ENCODE measurements around the gene OMA1.
"Not testable (repeated sequence)": the region's sequence is repeated elsewhere in the genome, so short reads cannot be mapped to it uniquely, and the experiment has no call there.

OMA1 gene

GRCh38 chr1:58531842-58532241 is 14.7 kb downstream of the OMA1 start:
- in situ Hi-C loops (cut with HindIII; ENCODE audit: low sequenced_read_pairs), result not testable (repeated sequence)

- in situ Hi-C loops (cut with HindIII; ENCODE audit: low sequenced_read_pairs), result no loop called here
Measured at GRCh38 chr1:58529284-58529683, 17.2 kb downstream of the OMA1 start.

- in situ Hi-C loops (cut with HindIII; ENCODE audit: low sequenced_read_pairs), result no loop called here
Measured at GRCh38 chr1:58528518-58528917, 18.0 kb downstream of the OMA1 start.

DNA sequence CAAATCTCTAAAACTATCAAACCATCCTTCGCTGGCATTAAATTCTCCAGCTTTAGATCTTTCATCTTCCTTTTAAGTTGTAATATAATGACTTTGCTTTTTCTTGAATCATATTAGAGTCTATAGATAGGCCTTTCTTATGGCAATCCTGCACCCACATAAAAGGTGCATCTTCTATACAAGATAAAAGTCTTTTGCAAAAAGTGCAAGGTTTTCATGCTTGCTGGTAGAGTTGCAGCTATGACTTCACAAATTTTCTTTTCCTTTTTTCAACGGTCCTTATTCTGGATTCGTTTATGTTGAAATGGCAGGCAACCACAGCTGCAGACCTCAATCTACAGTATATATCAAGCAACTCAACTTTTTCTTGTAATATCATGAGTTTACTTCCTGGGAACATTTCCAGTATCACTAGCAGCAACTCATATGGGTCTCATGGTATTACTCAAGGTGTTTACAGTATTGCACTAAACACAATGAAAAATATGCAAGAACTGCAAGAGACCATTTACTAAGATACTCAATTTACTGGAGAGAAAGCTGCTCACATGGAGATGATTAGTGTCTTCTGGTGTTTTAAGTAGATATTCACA is 22.1 kb downstream of the OMA1 start:
- in situ Hi-C loops (cut with HindIII; ENCODE audit: low sequenced_read_pairs), result no loop called here

- in situ Hi-C loops (cut with HindIII; ENCODE audit: low sequenced_read_pairs), result no loop called here
Measured at GRCh38 chr1:58515794-58516401, 30.6 kb downstream of the OMA1 start.

DNA sequence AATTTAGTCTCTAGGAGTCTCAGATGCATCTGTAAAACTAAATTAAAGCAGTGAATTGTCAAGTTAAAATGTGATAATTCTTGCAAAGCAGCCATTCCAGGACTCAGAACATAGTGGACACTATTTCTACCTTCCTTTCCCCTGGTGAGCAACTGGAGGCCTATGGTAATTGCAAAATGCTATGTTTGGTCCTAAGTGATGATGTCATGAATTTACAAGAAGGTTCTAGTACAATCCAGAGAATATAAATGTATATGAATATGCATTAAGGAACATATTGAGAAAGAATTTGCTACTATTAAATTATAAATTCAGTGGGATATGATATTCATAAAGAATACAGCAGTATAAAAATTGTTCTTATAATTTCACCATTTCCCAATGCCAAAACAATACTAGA is 32.6 kb downstream of the OMA1 start:
- in situ Hi-C loops (cut with HindIII; ENCODE audit: low sequenced_read_pairs), result no loop called here

- in situ Hi-C loops (cut with HindIII; ENCODE audit: low sequenced_read_pairs), result no loop called here
Measured at GRCh38 chr1:58508629-58509028, 37.9 kb downstream of the OMA1 start.

- in situ Hi-C loops (cut with HindIII; ENCODE audit: low sequenced_read_pairs), result no loop called here
Measured at GRCh38 chr1:58505286-58505685, 41.2 kb downstream of the OMA1 start.

DNA sequence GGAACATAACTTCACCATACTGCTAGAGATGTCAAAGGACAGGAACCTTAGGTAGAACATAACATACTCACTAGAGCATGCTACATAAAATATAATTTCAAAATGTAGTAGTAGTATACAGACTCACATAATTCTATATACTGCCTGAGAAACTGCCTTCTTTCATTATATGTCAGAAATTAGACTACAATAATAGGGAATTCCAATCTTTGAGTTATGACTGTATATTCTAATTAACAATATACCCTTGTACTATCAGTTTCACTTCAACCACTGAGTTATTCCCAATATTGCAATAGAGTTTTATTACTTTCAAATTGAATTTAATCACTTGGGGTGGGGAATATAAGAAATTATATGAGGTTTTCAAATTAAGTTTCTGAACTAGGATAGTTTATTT is 44.0 kb downstream of the OMA1 start:
- in situ Hi-C loops (cut with HindIII; ENCODE audit: low sequenced_read_pairs), result no loop called here

- in situ Hi-C loops (cut with HindIII; ENCODE audit: low sequenced_read_pairs), result no loop called here
Measured at GRCh38 chr1:58500043-58500442, 46.5 kb downstream of the OMA1 start.

DNA sequence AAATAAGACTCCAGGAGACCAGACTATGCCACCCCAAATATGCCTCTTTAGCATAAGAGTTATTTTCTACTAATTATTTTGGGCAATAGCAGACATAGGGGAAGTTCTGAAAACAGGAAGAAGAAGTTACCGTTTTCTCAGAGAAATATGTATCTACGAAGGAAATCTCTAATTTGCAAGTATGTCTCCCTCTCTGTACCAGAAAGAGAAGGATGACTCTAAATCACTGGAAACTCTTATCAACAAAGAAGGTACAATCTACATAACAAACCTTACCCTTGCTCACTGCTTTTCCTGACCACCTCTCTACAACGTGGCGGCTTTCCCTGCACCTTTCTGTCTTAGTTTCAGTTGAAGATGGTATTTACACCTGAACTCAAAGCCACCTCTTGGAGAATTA is 49.0 kb downstream of the OMA1 start:
- in situ Hi-C loops (cut with HindIII; ENCODE audit: low sequenced_read_pairs), result no loop called here

GRCh38 chr1:58496042-58496441 is 50.5 kb downstream of the OMA1 start:
- in situ Hi-C loops (cut with HindIII; ENCODE audit: low sequenced_read_pairs), result no loop called here

DNA sequence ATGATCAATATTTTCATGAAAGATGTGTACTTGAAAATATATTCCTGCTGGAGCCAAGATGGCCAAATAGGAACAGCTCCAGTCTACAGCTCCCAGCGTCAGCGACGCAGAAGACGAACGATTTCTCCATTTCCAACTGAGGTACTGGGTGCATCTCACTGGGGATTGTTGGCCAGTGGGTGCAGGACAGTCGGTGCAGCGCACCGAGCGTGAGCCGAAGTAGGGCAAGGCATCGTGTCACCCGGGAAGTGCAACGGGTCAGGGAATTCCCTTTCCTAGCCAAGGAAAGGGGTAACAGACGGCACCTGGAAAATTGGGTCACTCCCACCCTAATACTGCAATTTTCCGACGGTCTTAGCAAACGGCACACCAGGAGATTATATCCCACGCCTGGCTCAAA is 57.6 kb downstream of the OMA1 start:
- in situ Hi-C loops (cut with HindIII; ENCODE audit: low sequenced_read_pairs), result not testable (repeated sequence)

- in situ Hi-C loops (cut with HindIII; ENCODE audit: low sequenced_read_pairs), result no loop called here
Measured at GRCh38 chr1:58487002-58487401, 59.5 kb downstream of the OMA1 start.

- in situ Hi-C loops (cut with HindIII; ENCODE audit: low sequenced_read_pairs), result no loop called here
Measured at GRCh38 chr1:58481962-58482361, 64.6 kb downstream of the OMA1 start.

DNA sequence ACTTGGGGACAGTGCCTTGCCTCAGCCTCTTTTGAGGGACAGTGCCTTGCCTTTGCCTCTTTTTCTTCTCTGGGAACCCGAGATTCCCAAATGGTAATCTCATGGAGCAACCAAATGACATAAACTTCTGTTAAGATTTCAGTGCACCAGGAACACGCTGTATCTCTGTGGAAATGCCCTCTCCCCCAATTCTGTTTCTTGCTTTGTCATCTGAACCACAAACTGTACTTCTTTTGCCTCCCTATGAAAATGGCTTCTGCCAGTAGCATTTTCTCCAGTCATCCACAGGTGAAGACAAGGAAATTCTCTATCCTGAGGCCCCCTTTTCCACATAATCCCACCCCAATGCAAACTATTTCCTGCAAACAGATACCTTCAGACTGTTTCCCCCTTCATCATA is 66.3 kb downstream of the OMA1 start:
- in situ Hi-C loops (cut with HindIII; ENCODE audit: low sequenced_read_pairs), result no loop called here

DNA sequence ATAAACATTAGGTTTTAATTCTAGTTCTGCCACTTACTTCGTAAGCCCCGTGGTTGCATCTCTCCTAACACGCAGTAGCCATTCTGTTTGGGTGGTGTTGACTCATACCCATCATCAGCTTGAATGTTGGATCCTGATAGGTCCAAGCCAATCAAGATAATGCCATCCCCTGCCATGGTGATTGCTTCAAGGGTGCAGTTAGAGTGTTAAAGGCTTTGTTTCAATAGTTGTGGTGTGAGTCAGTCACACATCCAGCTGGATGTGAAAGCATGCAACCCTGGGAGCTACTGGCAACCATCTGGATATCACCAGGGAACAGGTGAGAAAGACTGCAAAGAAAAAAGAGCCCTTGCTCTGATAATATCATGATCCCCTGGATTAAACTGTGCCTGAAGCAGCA is 69.1 kb downstream of the OMA1 start:
- in situ Hi-C loops (cut with HindIII; ENCODE audit: low sequenced_read_pairs), result no loop called here

GRCh38 chr1:58476179-58476578 is 70.3 kb downstream of the OMA1 start:
- in situ Hi-C loops (cut with HindIII; ENCODE audit: low sequenced_read_pairs), result no loop called here

DNA sequence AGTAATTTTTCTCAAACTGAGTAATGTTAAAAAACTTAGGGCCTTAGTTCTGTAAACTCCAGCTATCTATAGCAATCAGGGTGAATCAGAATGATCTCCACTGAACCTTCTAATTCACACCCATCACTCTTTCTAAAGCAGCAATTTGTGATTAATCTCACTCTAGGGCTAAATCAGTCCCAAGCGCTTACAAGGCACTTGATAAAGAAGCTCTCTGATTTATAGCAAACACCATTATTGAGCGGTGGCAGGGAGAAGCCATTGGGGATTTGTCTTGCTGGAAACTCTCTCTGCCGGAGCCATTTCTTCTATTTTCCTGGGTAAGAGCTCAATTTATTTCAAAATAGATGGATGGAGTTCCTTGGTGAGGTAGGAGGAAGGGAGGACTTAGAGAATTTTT is 77.0 kb downstream of the OMA1 start:
- in situ Hi-C loops (cut with HindIII; ENCODE audit: low sequenced_read_pairs), result no loop called here

- in situ Hi-C loops (cut with HindIII; ENCODE audit: low sequenced_read_pairs), result no loop called here
Measured at GRCh38 chr1:58469016-58469415, 77.5 kb downstream of the OMA1 start.

DNA sequence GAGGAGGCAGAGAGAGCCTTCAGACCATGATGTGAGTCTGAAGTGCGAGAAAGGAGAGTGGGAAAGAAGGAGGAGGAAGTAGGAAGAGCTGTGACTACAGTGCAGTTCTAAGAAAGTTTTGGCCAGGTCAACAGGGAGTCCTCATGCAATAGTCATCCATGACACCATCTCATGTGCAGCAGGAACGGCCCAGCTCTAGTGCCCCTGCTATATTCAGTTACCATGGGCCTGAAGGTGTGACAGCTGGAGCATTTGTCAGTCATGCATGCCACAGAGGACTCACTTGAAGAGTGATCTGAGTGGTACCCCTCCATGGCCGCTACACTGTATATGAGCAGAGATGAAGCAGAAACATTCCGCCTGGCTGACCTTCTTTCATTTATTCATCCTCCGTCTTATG is 77.9 kb downstream of the OMA1 start:
- in situ Hi-C loops (cut with HindIII; ENCODE audit: low sequenced_read_pairs), result no loop called here

DNA sequence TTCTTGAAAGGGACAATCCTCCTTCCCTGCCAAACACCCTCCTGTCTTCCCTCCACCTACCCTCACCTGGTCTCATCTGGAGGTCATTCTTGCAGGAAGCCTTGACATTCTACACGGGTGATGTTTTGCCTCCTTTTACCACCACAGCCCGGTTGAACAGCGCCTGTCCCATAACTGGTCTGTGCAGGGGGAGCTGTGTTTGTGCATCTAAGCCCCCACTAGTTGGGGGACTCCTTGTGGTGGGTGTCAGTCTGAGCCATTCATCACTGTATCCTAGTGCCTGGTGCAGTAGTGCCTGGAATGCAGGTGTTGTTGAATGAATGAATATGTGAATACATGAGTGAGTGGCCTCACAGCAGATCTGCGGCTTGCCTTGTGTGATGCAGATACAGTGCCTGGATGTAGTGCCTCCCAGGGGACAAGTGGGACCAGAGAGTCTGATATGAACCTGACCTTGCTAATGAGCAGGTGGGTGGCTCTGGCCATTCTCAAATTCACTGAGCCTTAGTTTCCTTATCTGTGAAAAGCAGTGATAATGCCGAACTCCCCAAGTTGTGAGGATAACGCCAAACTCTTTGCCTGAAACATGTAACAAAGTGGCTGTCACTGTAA is 79.8 kb downstream of the OMA1 start:
- in situ Hi-C loops (cut with HindIII; ENCODE audit: low sequenced_read_pairs), result no loop called here

Measured in endothelial cell of hepatic sinusoid (primary cell).